Esophagus squamous epithelium (tissue), 4 donors: Measurements from ENCODE around the gene GPD1L.

Experiments
- CTCF ChIP-seq, 6 experiments: fragments of 450-650 bp in 4 of 6; fragments of 200-600 bp in 2 of 6; sonication (generic) in 2 of 6; IDR thresholded peaks; one replicate each; pipeline ENCODE4 v1.5.1; 2016 to 2019; ENCODE audit warnings: antibody characterized with exemption in 6 of 6, mild to moderate bottlenecking in 4 of 6, moderate library complexity in 4 of 6
- POLR2A ChIP-seq, 4 donors: fragments of 450-650 bp; IDR thresholded peaks; one replicate each; pipeline ENCODE4 v1.6.1; 2017; ENCODE audit warnings: antibody characterized with exemption in 4 of 4, mild to moderate bottlenecking in 4 of 4, moderate library complexity in 3 of 4

DNA sequence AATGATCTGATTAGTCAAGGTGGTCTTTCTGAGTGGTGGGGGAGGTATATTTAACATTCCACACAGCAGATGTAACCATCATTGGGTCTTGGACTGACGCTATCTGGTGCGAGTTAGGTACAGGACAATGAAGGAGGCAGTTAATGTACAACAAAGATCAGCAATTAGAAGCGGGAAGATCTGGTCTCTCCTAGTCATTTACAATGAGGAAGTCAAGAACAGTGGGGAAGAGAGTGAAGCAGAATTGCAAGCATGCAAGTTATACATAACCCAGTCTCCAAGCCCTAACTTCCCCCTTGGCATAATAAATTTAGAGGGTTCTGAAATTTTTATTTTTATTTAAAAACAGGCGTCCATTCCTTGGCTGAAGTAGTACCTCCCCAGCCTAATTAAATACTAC lies 14.1 kb downstream of the GPD1L start:
- TF ChIP-seq CTCF (IDR thresholded peaks at IDR 0.05) = no peak
- TF ChIP-seq POLR2A (IDR thresholded peaks at IDR 0.05) = no peak
